Activated CD4-positive, alpha-beta T cell treated with anti-CD3 and anti-CD28 coated beads, Interleukin-2, Interleukin-6, amounts not matched to agents 100 ng/mL and 50 ng/mL, durations not matched to agents 16 hours and 8 hours (primary cell): ENCODE results near the gene SLC35F3.
A peak's percentile ranks its signal among the peaks of the same experiment; 100 is the strongest.

Experiments
- DNase-seq: peaks from one replicate; pipeline ENCODE4 v3.0.0-alpha.2; 2020

Gene SLC35F3

GRCh38 chr1:233975486-233975885 is 71.0 kb downstream of the SLC35F3 start:
- DNase-seq, result no peak

- DNase-seq, result no peak
Measured at GRCh38 chr1:233981042-233981675, 76.7 kb downstream of the SLC35F3 start.

GRCh38 chr1:233982827-233983518 is 78.5 kb downstream of the SLC35F3 start:
- no peak for DNase-seq

GRCh38 chr1:233983811-233984210 is 79.3 kb downstream of the SLC35F3 start:
- no peak for DNase-seq

- no peak for DNase-seq
Measured at GRCh38 chr1:233988963-233989696, 84.7 kb downstream of the SLC35F3 start.

- no peak for DNase-seq
Measured at GRCh38 chr1:233990486-233990885, 86.0 kb downstream of the SLC35F3 start.

- DNase-seq, result peak; percentile 59
Measured at GRCh38 chr1:233993651-233994050, 89.2 kb downstream of the SLC35F3 start.

- DNase-seq, result no peak
Measured at GRCh38 chr1:233994112-233994511, 89.6 kb downstream of the SLC35F3 start.

- DNase-seq, result no peak
Measured at GRCh38 chr1:233998456-233998855, 94.0 kb downstream of the SLC35F3 start.

GRCh38 chr1:233998891-233999290 is 94.4 kb downstream of the SLC35F3 start:
- DNase-seq, result no peak

- DNase-seq, result no peak
Measured at GRCh38 chr1:234000557-234001041, 96.1 kb downstream of the SLC35F3 start.

- DNase-seq, result no peak
Measured at GRCh38 chr1:234001817-234002216, 97.3 kb downstream of the SLC35F3 start.

GRCh38 chr1:234004591-234004990 is 100.1 kb downstream of the SLC35F3 start:
- DNase-seq, result no peak

- DNase-seq, result no peak
Measured at GRCh38 chr1:234007684-234008083, 103.2 kb downstream of the SLC35F3 start.

GRCh38 chr1:234008591-234008990 is 104.1 kb downstream of the SLC35F3 start:
- DNase-seq, result no peak

- DNase-seq, result no peak
Measured at GRCh38 chr1:234009668-234010067, 105.2 kb downstream of the SLC35F3 start.

GRCh38 chr1:234014208-234014607 is 109.7 kb downstream of the SLC35F3 start:
- no peak for DNase-seq

GRCh38 chr1:234018816-234019215 is 114.3 kb downstream of the SLC35F3 start:
- no peak for DNase-seq

- no peak for DNase-seq
Measured at GRCh38 chr1:234019387-234019786, 114.9 kb downstream of the SLC35F3 start.

- DNase-seq, result no peak
Measured at GRCh38 chr1:234022302-234022701, 117.8 kb downstream of the SLC35F3 start.

- DNase-seq, result no peak
Measured at GRCh38 chr1:234039603-234040002, 135.1 kb downstream of the SLC35F3 start.

- no peak for DNase-seq
Measured at GRCh38 chr1:234040446-234041317, 136.2 kb downstream of the SLC35F3 start.

- DNase-seq, result no peak
Measured at GRCh38 chr1:234044079-234044478, 139.6 kb downstream of the SLC35F3 start.
